Measurements from ENCODE around the gene MYO9B. TPM values are rescaled to one million over a fixed set of nuclear protein-coding genes. Genes with fewer than 3 reads are reported as not detected.

Gene MYO9B
- total and polyA plus RNA-seq, 2 of the 13 experiments (the other 11 are each of a cell fraction or from before 2014, with no cell fraction given) = 18.0 to 18.3 TPM

DNA sequence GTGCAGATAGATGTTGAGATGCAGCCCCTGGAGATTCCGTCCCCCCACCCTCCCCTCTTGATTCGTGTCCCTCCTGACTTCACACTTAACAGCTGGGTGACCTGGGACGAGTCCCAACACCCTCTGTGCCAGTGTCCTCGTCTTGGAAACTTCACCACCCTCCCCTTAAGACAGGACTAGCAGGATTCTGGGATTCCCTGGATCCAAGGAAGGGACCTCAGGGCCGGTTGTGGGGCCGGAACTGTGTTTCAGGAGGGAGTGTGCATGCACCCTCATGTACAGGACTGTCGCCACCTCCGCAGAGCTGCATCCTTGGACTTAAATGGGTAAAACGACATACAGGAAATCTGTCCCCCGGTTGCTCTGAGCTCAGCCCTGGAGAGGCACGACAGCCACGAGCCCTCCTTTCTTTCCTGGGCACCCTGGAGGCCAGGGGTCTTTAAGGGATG lies 990 bp downstream of the MYO9B start:
- H3K4me3 ChIP-seq (replicated peaks in 1 of 3; ENCODE audit: insufficient read depth in 1 of 3, low read depth in 2 of 3, low read length in 3 of 3) = peak overlapping the region; percentile 76 to 98 (median 87)
- H2AFZ ChIP-seq (ENCODE audit: low read length) = no peak overlapping the region
- in situ Hi-C loops (cut with HindIII; ENCODE audit: extremely low pct_ligation_motif_present, low pct_unique_long_range_greater_than_20kb) (no loop called here), intact Hi-C loops (cut with micrococcal nuclease; ENCODE audit: unreplicated experiment) (loop anchor here (5.0 kb wide), 1 partner anchor 61 kb away; no protein-coding TSS in a partner anchor)
- no peaks in the 10 kb centered on the region; a peak in 1 of 5 replicates for H3K27me3 ChIP-seq (ENCODE audit: control insufficient read depth in 1 of 2, insufficient read depth in 2 of 2, low read length in 2 of 2)
- H3K4me2 ChIP-seq (ENCODE audit: low read depth, low read length) = peak overlapping the region; percentile 94
- peak overlapping the region; percentile 42 for H3K27ac ChIP-seq (ENCODE audit: extremely low read length, insufficient read depth, low read length)
- peak; percentile 4; the same call in 1 of the 3 replicates for ATAC-seq
- POLR2A ChIA-PET = interaction anchor here (1.1 to 1.5 kb wide), 2 partner anchors 150 to 190 kb away, joined by 3 to 6 read pairs; partner anchors contain the start of gene BABAM1
- DNase-seq (ENCODE audit: low spot score) = no peak
- peaks cover 65% of the 10 kb centered on the region for H3K79me2 ChIP-seq (ENCODE audit: insufficient read depth, low read length)
- no TSS peak for BruUV-seq (replicated peaks)
- H4K20me1 ChIP-seq (ENCODE audit: insufficient read depth, low read length) = no peaks in the 10 kb centered on the region
- no peaks in the 10 kb centered on the region for H3K9me3 ChIP-seq (ENCODE audit: low read length)
- 0 out of 2 replicates have a peak, but pooled peaks have one; percentile 6 for TF ChIP-seq ZNF839 (CRISPR knock-in tag; IDR thresholded peaks at IDR 0.05; ENCODE audit: borderline replicate concordance)
- no peak for TF ChIP-seq PAF1 (CRISPR knock-in tag; IDR thresholded peaks at IDR 0.05)
- TF ChIP-seq ZNF205 (CRISPR knock-in tag; IDR thresholded peaks at IDR 0.05) = no peak
- 0 out of 2 replicates have a peak, but pooled peaks have one; percentile 14 for TF ChIP-seq KDM2A (CRISPR knock-in tag; IDR thresholded peaks at IDR 0.05; ENCODE audit: borderline replicate concordance, low read depth)
- CTCF ChIA-PET (ENCODE audit: low intra/inter-chr PET ratio, low total read pairs) = no interaction called here
- H3K9ac ChIP-seq (ENCODE audit: insufficient read depth, low read depth, low read length) = peak overlapping the region; percentile 77
- 0% methylated on average over 9 of the region's 12 CpGs for WGBS (ENCODE audit: low lambda C conversion rate)
- FAIRE-seq = no peak
- H3K4me1 ChIP-seq (ENCODE audit: insufficient read depth, low read length) = peaks cover 60% of the 10 kb centered on the region
- peaks cover 3 to 6% of the 10 kb centered on the region in 2 experiments; a peak in 1 of 5 replicates for H3K36me3 ChIP-seq (replicated peaks in 1 of 2; ENCODE audit: control insufficient read depth in 1 of 2, insufficient read depth in 2 of 2, low read length in 2 of 2)

DNA sequence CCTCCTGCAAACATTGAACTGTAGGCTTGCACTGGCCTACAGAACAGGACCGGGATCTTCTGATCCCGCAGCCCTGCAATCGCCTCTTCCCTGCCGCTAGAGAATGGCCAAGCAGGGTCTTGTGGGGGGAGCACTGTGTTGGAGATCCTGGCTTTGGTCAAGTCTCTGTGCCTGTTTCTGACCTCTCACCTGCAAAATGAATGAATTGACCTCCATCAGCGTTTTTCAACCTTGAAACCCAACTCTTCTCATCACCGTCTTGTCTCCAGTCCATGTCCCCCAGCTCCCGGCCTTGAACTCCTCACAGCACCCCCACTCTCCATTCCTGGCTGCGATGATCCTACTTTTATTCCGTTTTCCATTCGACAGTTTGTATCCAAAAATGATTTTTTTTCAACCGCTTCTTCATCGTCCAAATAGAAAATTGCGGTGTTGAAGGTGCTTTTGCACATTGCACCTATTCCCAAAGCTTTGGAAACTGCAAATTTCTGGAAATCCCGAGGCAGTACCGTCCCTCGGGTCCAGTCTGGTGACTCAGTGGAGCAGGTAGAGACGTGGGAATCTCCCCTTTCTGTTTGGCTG lies 2.0 kb downstream of the MYO9B start:
- DNase-seq (ENCODE audit: low spot score) (no peak), ATAC-seq (peak; percentile 7; the same call in 1 of the 3 replicates), FAIRE-seq (no peak)
- Histone ChIP-seq H3K79me2 (ENCODE audit: insufficient read depth, low read length) (peaks cover 71% of the 10 kb centered on the region), H3K27ac (ENCODE audit: extremely low read length, insufficient read depth, low read length) (peak overlapping the region; percentile 42), H4K20me1 (ENCODE audit: insufficient read depth, low read length) (no peaks in the 10 kb centered on the region), H3K36me3 (replicated peaks in 1 of 2; ENCODE audit: control insufficient read depth in 1 of 2, insufficient read depth in 2 of 2, low read length in 2 of 2) (0 out of 5 replicates have a peak, but pooled peaks cover 0 to 3% of the 10 kb centered on the region in 2 experiments), H2AFZ (ENCODE audit: low read length) (no peak overlapping the region), H3K4me1 (ENCODE audit: insufficient read depth, low read length) (peaks cover 59% of the 10 kb centered on the region), H3K9me3 (ENCODE audit: low read length) (no peaks in the 10 kb centered on the region), H3K9ac (ENCODE audit: insufficient read depth, low read depth, low read length) (peak overlapping the region; percentile 77; the same call in 1 of the 2 replicates), H3K4me2 (ENCODE audit: low read depth, low read length) (peak overlapping the region; percentile 94), H3K4me3 (replicated peaks in 1 of 3; ENCODE audit: insufficient read depth in 1 of 3, low read depth in 2 of 3, low read length in 3 of 3) (peak overlapping the region; percentile 76 to 98 (median 87); a peak in 5 of 6 replicates), H3K27me3 (ENCODE audit: control insufficient read depth in 1 of 2, insufficient read depth in 2 of 2, low read length in 2 of 2) (no peaks in the 10 kb centered on the region; a peak in 1 of 5 replicates)
- no peak for TF ChIP-seq THAP11 (CRISPR knock-in tag; IDR thresholded peaks at IDR 0.05)
- 0 out of 2 replicates have a peak, but pooled peaks have one; percentile 35 for TF ChIP-seq ZFY (CRISPR knock-in tag; IDR thresholded peaks at IDR 0.05)
- TF ChIP-seq MAFK (conservative IDR thresholded peaks at IDR 0.05 in 1 of 2, IDR thresholded peaks at IDR 0.05 in 1 of 2; ENCODE audit: low read length in 2 of 2) = peak in 1 of 2 experiments; percentile 12; a peak in 2 of 4 replicates
- TF ChIP-seq, protein P1, sequence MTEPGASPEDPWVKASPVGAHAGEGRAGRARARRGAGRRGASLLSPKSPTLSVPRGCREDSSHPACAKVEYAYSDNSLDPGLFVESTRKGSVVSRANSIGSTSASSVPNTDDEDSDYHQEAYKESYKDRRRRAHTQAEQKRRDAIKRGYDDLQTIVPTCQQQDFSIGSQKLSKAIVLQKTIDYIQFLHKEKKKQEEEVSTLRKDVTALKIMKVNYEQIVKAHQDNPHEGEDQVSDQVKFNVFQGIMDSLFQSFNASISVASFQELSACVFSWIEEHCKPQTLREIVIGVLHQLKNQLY (CRISPR knock-in tag; IDR thresholded peaks at IDR 0.05) = no peak
- no TSS peak for BruUV-seq (replicated peaks)
- ChIA-PET CTCF (ENCODE audit: low intra/inter-chr PET ratio, low total read pairs) (no interaction called here), POLR2A (no interaction called here)
- 79% methylated on average over 14 of the region's 17 CpGs for WGBS (ENCODE audit: low lambda C conversion rate)
- in situ Hi-C loops (cut with HindIII; ENCODE audit: extremely low pct_ligation_motif_present, low pct_unique_long_range_greater_than_20kb) = no loop called here
- intact Hi-C loops (cut with micrococcal nuclease; ENCODE audit: unreplicated experiment) = loop anchor here (5.0 kb wide), 1 partner anchor 60 kb away; no protein-coding TSS in a partner anchor
